Stimulated activated CD4-positive, alpha-beta T cell treated with anti-CD3 and anti-CD28 coated beads, Interleukin-15, amount 100 ng/mL, for 24 hours (primary cell): ENCODE measurements around the gene HDC.
A peak's percentile ranks its signal among the peaks of the same experiment; 100 is the strongest.

Source experiments
- DNase-seq: peaks from one replicate; pipeline ENCODE4 v3.0.0-alpha.2; 2020

The HDC gene, protein sequence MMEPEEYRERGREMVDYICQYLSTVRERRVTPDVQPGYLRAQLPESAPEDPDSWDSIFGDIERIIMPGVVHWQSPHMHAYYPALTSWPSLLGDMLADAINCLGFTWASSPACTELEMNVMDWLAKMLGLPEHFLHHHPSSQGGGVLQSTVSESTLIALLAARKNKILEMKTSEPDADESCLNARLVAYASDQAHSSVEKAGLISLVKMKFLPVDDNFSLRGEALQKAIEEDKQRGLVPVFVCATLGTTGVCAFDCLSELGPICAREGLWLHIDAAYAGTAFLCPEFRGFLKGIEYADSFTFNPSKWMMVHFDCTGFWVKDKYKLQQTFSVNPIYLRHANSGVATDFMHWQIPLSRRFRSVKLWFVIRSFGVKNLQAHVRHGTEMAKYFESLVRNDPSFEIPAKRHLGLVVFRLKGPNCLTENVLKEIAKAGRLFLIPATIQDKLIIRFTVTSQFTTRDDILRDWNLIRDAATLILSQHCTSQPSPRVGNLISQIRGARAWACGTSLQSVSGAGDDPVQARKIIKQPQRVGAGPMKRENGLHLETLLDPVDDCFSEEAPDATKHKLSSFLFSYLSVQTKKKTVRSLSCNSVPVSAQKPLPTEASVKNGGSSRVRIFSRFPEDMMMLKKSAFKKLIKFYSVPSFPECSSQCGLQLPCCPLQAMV

DNA sequence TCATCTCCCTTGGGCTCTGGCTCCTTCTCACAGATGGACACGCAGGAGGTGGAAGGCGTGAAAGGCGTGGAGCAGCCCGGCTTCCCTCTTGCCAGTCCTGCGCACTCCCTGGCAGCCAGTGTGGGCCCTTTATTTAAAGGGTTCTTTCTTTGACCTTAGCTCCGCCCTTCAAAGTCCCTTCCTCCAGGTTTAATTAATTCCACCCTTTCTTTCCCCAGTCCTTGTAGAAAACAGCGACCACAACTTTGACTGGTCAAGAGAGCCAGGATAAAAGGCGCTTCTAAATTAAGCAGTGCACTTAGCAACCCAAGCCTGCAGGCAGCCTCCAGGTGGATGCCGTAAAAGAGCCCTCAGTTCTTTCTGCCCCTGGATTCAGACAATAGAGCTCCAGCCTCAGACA is at the start of gene HDC:
Gene HDC (minus strand): TSS at position 107 of the 400 bp plus-strand sequence. CDS start 103 bp downstream, at position 4.
- DNase-seq, result no peak

DNA sequence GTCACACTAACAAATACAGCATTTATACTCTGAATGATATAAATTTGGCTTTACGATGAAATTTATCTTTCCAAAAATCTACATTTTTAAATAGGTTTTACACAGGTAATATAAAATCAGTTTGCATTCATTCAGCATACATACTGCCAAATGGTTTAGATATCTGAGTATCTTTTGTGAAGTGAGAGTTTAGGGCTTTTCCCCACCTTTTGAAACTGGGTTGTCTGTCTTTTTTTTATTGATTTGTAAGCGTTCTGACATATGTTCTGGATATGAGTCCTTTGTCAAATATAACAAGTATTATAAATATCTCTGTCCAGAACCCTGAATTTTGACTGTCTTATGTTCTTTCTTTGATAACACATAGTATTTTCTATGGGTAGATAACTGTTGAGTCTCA is 47.1 kb upstream of the HDC start:
- DNase-seq, result no peak

DNA sequence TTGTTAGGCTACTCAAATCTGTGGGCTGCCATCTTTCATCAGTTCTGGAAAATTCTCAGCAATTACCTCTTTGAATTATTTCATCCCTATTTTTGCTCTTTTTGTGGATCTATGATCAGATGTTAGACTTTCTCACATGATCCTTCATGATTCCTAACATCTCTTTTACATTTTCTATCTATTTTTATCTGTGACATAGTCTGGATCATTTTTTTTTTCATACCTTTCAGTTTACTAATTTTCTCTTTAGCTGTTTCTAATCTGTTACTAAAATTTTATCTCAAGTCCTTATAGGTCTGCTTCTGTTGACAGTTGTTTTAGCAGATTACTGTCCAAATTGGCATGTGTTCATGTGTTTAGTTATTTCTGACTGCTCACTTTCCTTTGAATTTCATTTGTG is 42.3 kb upstream of the HDC start:
- no peak for DNase-seq

DNA sequence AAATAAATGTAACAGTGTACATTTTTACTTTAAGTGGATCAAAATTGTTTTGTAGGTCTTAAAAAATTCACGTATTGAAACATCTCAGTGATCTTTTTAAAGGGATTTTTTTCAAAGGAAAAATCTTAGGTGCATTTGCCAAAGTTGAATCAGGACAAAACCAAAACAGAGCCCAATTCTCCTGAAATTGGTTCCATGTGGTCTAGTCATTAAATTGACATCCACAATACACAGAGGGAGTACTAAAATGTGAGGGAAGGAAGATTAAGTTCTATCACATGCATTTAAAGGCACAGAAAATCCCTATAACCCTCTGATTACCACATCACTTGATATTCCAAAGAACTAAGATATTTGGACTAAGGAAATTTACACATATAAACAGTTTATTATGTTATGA is 39.3 kb upstream of the HDC start:
- no peak for DNase-seq

DNA sequence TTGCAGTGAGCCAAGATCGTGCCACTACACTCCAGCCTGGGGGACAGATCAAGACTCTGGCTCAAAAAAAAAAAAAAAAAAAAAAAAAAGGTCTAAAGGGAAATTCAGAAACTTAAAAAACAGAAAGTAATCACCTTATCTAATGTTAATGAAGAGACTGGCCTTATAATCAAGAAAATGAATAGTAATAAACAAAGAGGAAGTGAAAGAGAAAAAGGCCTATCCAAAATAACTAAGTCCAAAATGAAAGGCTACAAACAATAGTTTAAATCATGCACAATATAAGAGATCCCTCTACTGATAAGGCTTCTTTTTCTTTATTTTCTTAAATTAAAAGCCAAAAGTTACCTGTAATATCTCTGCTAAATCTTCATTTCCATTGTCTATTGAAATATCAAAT is 37.1 kb upstream of the HDC start:
- no peak for DNase-seq

DNA sequence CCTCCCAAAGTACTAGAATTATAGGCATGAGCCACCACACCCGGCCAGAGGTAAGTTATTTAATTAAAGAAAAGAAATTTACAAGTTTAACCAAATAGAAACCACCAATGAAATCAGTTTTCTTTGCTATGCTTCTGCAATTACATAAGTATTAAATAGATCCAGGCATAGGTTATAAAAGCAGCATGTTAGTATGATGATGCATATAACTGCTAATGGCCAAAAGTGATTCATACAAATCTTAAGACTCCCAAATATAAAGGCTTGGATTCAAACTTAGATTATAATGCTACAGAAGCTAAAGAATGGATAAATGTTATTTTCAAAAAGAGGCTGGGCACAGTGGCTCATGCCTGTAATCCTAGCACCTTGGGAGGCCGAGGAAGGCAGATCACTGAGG is 32.8 kb upstream of the HDC start:
- DNase-seq, result no peak

DNA sequence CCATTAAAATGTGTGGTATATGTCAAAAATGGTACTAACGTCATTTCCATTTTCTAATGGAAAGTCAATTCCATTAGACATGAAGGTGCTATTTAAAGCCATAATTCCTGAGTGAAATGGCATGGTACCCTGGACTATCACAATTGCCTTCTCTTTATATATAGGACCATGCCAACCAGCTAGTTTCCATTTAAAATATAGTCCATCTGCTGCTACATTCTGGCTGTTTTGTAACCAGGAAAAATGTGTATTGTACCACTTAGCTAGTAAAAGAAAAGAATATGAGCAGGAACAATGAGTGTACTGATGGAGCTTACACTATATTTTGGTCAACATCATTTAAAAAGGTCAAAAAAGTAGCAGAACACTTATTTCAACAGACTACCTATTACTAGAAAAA is 30.4 kb upstream of the HDC start:
- DNase-seq, result no peak

DNA sequence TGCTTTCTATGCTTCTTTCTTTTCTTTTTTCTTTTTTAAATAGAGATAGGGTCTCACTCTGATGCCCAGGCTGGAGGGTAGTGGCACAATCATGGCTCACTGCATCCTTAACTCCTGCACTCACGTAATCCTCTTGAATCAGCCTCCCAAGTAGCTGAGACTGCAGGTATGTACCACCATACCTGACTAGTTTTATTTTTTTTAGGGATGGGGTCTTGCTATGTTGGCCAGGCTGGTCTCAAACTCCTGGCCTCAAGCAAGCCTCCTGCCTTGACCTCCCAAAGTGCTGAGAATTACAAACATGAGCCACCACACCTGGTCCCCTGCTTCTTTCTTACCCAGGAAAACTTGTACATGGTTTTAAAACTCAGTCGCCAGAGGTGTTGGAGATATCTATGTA is 24.2 kb upstream of the HDC start:
- no peak for DNase-seq

DNA sequence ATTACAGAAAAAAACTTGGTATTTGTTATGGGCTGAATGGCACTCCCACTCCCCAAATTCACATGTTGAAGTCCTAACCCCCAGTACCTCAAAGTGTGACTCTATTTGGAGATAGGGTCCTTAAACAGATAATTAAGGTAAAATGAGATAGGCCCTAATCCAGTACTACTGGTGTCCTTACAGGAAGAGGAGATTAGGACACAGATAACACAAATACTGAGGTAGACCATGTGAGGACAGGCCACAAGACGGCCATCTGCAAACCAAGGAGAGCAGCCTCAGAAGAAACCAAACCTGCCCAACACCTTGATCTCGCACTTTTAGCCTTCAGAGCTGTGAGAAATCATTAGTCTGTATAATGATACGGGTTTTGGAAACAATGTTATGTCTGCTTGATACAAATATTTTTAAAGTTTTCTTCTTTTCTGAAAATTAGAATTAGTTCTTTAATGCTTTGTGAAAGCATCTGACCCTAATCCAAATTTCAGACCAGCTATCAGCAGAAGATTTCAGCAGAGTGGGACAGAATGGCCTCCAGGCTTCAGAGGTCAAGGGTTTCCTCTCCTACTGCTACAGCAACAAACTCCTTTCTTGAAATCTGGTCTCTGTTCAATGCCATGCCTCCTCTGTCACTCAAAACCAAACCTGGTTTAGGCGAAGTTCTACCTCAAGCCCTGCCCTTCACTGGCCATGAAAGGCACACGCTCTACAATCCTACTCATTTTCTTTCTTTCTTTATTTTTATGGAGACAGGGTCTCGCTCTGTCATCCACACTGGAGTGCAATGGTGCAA is 22.0 kb upstream of the HDC start:
- no peak for DNase-seq

DNA sequence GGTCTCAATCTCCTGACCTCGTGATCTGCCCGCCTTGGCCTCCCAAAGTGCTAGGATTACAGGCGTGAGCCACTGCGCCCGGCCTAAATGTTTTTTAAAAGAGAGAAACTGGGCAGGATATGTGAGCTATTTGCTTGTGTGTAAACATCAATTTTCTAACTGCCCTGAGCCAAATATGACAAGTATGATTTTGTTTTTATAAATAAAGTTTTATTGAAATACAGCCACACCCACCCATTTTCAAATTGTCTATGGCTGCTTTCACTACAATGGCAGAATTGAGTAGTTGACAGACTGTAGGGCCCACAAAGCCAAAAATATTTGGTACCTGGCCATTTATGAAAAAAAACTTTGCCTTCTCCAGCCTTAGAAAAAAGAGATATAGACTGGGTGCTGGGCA is 15.9 kb upstream of the HDC start:
- DNase-seq, result no peak

DNA sequence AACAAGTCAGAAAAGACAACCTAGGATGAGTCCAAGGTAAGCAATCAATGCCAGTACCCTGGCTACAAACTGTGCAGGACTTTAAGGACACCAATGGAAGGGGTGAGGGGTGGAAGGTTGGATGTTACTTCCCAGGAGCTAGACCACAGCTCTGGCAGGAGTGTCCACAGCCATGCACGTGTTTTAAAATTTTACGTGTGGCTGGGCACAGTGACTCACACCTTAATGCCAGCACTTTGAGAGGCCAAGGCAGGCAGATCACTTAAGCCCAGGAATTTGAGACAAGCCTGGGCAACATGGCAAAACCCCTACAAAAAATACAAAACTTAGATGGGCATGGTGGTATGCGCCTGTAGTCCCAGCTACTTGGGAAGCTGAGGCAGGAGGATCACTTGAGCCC is 14.7 kb upstream of the HDC start:
- no peak for DNase-seq

DNA sequence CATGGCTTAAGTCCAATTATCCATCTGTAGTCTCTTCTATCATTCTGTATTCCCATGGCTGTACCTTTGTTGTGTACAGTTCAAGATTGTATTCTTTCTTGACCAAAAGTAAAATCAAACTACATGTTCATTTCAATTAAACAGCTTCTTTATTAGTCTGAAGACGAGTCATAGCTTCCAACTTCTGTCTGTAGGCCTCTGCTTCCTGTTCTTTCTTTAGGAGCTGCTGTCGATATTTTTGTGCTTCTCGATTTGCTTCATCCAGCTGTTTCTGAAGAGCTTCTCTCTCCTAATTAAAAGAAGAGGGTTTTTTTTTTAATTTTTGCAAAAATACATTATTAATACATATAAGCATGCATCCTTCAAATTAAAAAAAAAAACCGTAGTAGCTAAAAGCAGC is 13.0 kb upstream of the HDC start:
- no peak for DNase-seq

DNA sequence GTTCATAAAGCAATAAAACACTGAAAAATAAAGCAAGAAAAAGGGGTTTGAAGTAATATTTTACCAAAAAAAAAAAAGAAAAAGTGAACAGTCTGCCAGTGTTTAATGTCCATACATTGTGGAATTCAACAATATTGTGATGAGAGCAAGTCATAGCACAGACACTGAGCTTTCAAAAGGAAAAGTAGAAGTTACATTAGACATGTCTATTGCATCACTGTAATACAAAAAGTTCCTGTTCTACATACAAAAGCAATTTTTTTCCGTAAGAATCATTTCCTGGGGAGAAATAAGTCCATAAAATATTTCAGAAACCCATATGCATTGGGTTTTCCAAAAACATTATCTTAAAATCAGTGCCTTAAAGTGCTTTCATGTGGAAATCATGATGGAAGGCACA is 11.8 kb upstream of the HDC start:
- no peak for DNase-seq

DNA sequence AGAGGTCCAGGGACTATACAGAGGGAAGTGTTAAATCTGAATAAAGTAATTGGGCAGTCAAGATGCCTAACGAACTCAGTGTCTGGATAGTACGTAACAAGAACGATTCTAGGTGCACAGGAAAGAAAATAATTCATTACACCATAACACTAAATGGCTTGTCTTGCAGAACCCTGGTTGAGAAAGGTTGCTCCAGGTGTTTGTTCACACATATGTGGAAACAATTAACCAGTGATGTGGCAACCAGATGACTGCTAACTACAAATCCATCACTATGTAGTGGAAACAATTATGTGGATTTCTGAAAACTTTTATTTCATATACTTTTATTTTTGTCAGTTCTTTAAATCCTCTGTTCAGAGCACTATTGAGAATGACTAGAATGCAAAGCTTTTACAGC is 10.4 kb upstream of the HDC start:
- no peak for DNase-seq

DNA sequence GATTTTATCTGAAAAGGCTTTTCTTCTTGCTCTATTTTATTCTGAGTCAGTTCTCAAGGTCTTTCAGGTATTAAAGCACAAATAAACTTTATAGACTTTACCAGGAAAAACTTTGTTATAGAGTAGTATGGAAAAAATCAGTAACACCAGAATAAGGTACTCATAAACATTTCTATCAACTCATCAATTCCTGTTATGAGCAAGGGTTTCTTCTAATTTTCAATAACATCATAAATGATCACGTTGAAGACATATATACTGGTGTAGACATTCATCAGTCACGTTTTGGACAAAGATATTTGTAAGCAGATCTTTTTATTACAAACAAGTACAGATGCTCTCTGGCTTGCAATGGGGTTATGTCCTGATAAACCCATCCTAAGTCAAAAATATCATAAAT is 9.6 kb upstream of the HDC start:
- no peak for DNase-seq

DNA sequence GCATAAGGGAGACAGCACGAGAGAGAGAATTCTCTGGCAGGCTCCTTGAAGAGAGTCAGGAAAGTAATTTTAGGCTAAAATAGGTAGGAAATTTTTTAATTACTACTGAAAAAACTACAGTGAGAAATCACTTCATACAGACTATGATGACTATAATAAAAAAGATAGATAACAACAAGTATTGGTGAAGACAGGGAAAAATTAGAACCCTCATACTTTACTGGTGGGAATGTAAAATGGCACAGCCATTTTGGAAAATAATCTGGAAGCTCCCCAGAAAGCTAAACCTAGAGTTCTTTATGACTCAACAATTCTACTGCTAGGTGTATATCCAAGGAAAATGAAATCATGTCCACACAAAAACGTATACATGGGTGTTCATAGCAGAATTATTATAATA is 2.1 kb upstream of the HDC start:
- no peak for DNase-seq

DNA sequence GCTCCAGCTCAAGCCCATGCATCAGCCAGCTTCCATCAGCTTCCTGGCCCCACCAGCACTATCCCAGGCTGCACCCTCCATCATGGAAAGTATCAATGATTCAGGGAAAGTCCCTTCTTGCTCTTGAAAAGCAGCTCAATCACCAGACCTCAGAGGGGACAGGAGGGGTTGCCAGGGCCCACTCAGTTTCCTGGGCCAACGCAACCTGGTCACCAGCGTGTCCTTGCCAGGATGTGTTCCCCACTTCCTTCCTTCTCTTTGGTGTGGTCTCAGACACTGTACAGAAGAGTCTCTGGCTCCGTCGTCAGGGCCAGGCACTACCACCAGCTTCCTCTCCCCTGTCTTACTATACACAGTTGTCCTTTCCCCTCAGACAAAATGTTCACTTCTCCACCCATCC is 3.0 kb downstream of the HDC start:
- DNase-seq, result peak; percentile 70

DNA sequence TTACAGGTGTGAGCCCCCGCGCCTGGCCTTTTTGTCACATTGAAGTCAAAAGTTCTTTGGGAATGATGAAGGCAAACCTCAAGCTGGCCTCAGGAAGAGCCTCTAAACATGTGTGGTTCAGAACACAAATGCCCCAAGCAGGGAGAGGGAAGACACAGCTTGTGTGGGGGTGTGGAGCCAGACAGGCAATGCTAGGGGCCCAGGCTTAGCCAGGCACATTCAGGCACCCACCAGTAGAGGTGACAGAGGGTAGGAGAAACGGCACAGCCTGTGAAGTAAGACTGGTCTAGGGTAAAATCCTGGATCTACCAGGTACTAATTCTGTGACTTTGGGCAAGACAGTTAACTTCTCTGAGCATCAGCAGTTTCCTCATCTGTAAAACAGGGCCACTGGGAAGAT is 3.5 kb downstream of the HDC start:
- peak; percentile 39 for DNase-seq

DNA sequence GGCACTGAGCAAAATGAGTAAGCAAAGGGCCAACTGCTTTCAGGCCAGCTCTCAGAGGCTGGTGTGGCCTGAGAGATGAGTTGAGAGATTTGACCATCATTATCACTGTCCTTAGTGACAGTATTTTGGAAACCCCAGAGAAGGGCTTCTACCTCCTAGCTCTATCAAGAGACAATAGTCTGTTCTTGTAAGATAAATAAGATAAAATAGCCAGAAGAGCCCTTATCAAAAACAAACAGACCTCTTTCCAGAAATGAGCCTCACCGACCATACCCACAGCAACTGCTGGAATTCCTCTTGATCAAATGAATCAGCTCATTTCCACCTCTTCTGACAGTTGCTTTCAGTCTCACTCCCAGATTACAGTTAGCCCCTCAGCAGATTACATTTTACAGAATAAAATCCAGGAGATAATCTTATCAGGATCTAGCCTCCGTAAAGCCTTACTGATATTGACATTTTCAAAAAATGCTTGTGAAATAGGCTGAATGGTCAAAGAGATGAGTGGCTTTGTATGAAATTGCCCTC is 4.5 kb downstream of the HDC start:
- no peak for DNase-seq

DNA sequence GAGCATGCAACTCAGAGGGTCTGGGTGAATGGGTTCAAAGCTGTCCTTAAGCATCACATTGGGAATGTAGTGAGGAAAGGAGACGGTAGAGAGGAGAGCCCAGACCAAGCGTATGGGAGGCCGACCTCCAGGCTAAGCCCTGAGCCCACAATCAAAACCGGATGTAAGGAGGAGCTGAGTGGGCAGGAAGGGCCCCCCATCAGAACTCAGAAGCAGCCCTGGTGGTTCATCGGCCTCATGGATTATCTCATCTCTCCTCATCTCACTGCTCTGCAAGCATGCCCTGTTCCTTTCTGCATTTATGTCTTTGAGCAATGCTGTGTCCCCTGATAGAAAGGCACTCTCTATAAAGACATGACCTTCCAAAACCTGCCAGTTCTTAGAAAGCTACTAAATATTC is 6.2 kb downstream of the HDC start:
- no peak for DNase-seq

DNA sequence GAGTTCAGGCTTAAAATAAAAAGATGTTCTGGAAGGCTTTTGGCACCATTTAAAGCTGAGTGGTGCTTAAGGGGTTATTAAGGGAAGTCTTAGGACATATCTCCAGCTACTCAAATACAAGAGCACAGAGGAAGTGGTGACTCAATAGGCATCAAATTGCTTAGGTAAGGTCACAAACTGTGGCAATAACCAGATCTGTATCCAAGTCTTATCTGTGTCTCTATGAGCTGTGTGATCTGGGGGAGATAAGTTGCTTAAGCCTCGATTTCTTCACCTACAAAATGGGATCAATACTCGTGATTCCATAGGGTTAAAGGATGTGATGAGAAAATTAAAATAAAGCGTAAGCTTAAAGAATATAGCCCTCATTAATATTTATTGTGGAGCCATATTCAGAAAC is 7.6 kb downstream of the HDC start:
- no peak for DNase-seq

DNA sequence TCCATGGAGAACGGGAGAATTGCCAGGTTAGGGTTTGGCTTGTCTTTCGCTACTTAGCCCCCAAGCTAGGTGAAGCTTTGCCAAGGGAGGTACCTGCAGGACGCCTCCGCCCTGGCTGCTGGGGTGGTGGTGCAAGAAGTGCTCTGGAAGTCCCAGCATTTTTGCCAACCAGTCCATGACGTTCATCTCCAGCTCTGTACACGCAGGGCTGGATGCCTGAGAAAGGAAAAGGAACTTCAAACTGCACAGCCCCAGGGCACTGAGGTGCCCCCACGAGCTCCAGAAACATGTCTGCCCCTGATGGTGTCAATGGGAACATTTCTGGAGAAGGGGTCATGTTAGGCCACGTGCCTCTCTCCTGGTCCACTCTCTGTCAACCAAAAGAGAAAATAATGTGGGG is 8.2 kb downstream of the HDC start:
- DNase-seq, result no peak

DNA sequence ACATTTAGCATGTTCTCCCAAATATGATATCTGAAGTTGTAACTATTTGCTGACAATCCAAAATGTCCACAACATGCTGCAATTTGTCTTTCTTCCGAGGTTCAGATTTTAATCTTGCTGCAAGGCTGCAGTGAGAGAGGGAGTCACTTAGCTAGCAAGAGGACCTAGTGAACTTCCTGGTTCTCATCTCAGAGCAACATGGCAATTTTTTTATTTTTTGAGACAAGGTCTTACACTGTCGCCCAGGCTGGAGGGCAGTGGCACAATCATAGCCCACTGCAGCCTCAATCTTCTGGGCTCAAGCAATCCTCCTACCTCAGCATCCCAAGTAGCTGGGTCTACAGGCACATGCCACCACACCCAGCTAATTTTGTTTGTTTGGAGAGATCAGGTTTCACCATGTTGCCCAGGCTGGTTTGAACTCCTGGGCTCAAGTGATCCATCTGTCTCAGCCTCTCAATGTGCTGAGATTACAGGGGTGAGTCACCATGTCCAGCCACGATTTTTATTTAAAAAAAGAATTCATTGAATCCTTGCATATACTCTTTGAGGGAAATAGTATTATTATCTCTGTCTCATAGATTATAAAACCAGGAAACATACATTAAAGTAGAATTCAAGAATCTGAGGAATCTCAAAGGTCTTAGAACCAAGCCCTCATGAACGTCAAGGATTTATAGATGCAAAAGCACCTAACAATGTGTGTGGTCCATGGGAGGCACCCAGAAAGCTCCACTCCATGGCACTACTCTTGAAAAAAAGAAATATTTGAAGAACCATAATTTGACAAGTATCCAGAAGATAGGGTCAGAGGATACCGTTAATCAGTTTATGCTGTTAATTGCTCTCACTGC is 9.1 kb downstream of the HDC start:
- no peak for DNase-seq
